GM19452 (cell line): Measurements from ENCODE around the gene ZCCHC24.
"Not testable (repeated sequence)": the region's sequence is repeated elsewhere in the genome, so short reads cannot be mapped to it uniquely, and the experiment has no call there.

Experiments used
- ATAC-seq: cut with Tn5 transposase; IDR thresholded peaks from one replicate; pipeline ENCODE4 v1.9.1; 2021; ENCODE audit not compliant: unreplicated experiment

Gene ZCCHC24

GRCh38 chr10:79332610-79333315, 112.7 kb downstream of the ZCCHC24 start:
- ATAC-seq: not testable (repeated sequence)
